ENCODE data around the gene ATP4B. TPM values are rescaled to one million over a fixed set of nuclear protein-coding genes. Genes with fewer than 3 reads are reported as not detected.
A peak's percentile ranks its signal among the peaks of the same experiment; 100 is the strongest.

Gene ATP4B
- total and polyA plus RNA-seq, 3 experiments from 2014 or later: not detected

- Mint-ChIP-seq H3K27ac (no peak overlapping the region), H3K36me3 (peaks cover 0 to 18% (median 0%) of the 10 kb centered on the region in 3 donors), H3K4me3 (no peak overlapping the region), H3K27me3 (no peaks in the 10 kb centered on the region), H3K4me1 (peaks cover 7 to 11% (median 8%) of the 10 kb centered on the region in 3 donors), H3K9me3 (no peaks in the 10 kb centered on the region)
- ChIA-PET POLR2A (no interaction called here), CTCF (no interaction called here)
- no peak overlapping the region for H3K4me3 ChIP-seq (ENCODE audit: low read length)
- H3K4me1 ChIP-seq (ENCODE audit: insufficient read depth, low read length): no peaks in the 10 kb centered on the region
- H3K36me3 ChIP-seq (ENCODE audit: insufficient read depth, low read length): no peaks in the 10 kb centered on the region
- no peak overlapping the region for H3K27ac ChIP-seq (ENCODE audit: low read depth, low read length)
- no peaks in the 10 kb centered on the region for H3K9me3 ChIP-seq (ENCODE audit: low read length)
- DNase-seq: no peak
- H3K27me3 ChIP-seq (ENCODE audit: insufficient read depth, low read length, poor library complexity, severe bottlenecking): no peaks in the 10 kb centered on the region
These were observed 40.8 kb downstream of the ATP4B start for GRCh38 chr13:113616991-113617749.

- Histone ChIP-seq H3K4me1 (ENCODE audit: insufficient read depth, low read length) (no peaks in the 10 kb centered on the region), H3K4me3 (ENCODE audit: low read length) (no peak overlapping the region), H3K27me3 (ENCODE audit: insufficient read depth, low read length, poor library complexity, severe bottlenecking) (no peaks in the 10 kb centered on the region), H3K36me3 (ENCODE audit: insufficient read depth, low read length) (peaks cover 2% of the 10 kb centered on the region), H3K9me3 (ENCODE audit: low read length) (no peaks in the 10 kb centered on the region), H3K27ac (ENCODE audit: low read depth, low read length) (no peak overlapping the region)
- CTCF ChIA-PET: no interaction called here
- POLR2A ChIA-PET: no interaction called here
- H3K4me1 Mint-ChIP-seq: peaks cover 5 to 11% (median 7%) of the 10 kb centered on the region in 3 donors
- H3K9me3 Mint-ChIP-seq: no peaks in the 10 kb centered on the region
- H3K36me3 Mint-ChIP-seq: peaks cover 0 to 24% (median 0%) of the 10 kb centered on the region in 3 donors
- no peaks in the 10 kb centered on the region for H3K27me3 Mint-ChIP-seq
- DNase-seq: no peak
- H3K27ac Mint-ChIP-seq: no peak overlapping the region
- H3K4me3 Mint-ChIP-seq: no peak overlapping the region
These were observed 41.6 kb downstream of the ATP4B start for GRCh38 chr13:113616281-113616906.

- POLR2A ChIA-PET: no interaction called here
- Mint-ChIP-seq H3K36me3 (peaks cover 0 to 36% (median 7%) of the 10 kb centered on the region in 3 donors), H3K9me3 (no peaks in the 10 kb centered on the region), H3K4me1 (peaks cover 5 to 17% (median 10%) of the 10 kb centered on the region in 3 donors), H3K27ac (no peak overlapping the region), H3K27me3 (no peaks in the 10 kb centered on the region), H3K4me3 (no peak overlapping the region)
- H3K4me3 ChIP-seq (ENCODE audit: low read length): no peak overlapping the region
- no peak for DNase-seq
- no peaks in the 10 kb centered on the region for H3K4me1 ChIP-seq (ENCODE audit: insufficient read depth, low read length)
- no peaks in the 10 kb centered on the region for H3K27me3 ChIP-seq (ENCODE audit: insufficient read depth, low read length, poor library complexity, severe bottlenecking)
- no peaks in the 10 kb centered on the region for H3K9me3 ChIP-seq (ENCODE audit: low read length)
- CTCF ChIA-PET: no interaction called here
- peaks cover 9% of the 10 kb centered on the region for H3K36me3 ChIP-seq (ENCODE audit: insufficient read depth, low read length)
- no peak overlapping the region for H3K27ac ChIP-seq (ENCODE audit: low read depth, low read length)
These were observed 44.1 kb downstream of the ATP4B start for GRCh38 chr13:113613789-113614379.

GRCh38 chr13:113612607-113613006 is 45.4 kb downstream of the ATP4B start:
- ChIA-PET POLR2A (no interaction called here), CTCF (no interaction called here)
- no peak overlapping the region for H3K27ac Mint-ChIP-seq
- peaks cover 9 to 12% (median 9%) of the 10 kb centered on the region in 3 donors for H3K4me1 Mint-ChIP-seq
- Histone ChIP-seq H3K27me3 (ENCODE audit: insufficient read depth, low read length, poor library complexity, severe bottlenecking) (no peaks in the 10 kb centered on the region), H3K27ac (ENCODE audit: low read depth, low read length) (no peak overlapping the region), H3K4me3 (ENCODE audit: low read length) (no peak overlapping the region), H3K4me1 (ENCODE audit: insufficient read depth, low read length) (no peaks in the 10 kb centered on the region), H3K36me3 (ENCODE audit: insufficient read depth, low read length) (peaks cover 9% of the 10 kb centered on the region), H3K9me3 (ENCODE audit: low read length) (no peaks in the 10 kb centered on the region)
- H3K36me3 Mint-ChIP-seq: peaks cover 0 to 34% (median 11%) of the 10 kb centered on the region in 3 donors
- H3K4me3 Mint-ChIP-seq: no peak overlapping the region
- no peaks in the 10 kb centered on the region for H3K9me3 Mint-ChIP-seq
- DNase-seq: no peak
- no peaks in the 10 kb centered on the region for H3K27me3 Mint-ChIP-seq

DNA sequence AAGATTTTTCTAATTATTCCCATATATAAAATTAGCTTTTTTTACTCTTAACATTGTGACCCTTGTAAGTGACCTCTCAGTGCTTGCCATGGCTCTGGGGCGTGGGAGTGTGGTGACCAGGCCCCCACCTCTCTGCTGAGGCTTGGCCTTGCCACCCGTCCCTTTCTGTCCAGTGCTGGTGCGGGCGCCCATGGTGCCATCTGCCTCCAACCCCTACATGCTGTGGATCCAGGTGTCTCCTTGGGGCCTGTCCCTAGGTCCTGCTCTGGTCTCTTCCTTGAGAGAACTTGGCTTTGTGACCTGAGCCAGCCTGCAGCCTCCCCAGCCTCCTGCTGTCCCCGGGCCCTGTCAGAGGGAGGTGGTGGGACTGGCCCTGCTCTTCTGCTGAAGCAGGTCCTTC is 46.0 kb downstream of the ATP4B start:
- Histone ChIP-seq H3K27ac (ENCODE audit: low read depth, low read length) (no peak overlapping the region), H3K27me3 (ENCODE audit: insufficient read depth, low read length, poor library complexity, severe bottlenecking) (no peaks in the 10 kb centered on the region), H3K4me1 (ENCODE audit: insufficient read depth, low read length) (no peaks in the 10 kb centered on the region), H3K36me3 (ENCODE audit: insufficient read depth, low read length) (peaks cover 9% of the 10 kb centered on the region), H3K4me3 (ENCODE audit: low read length) (no peak overlapping the region), H3K9me3 (ENCODE audit: low read length) (no peaks in the 10 kb centered on the region)
- no peaks in the 10 kb centered on the region for H3K27me3 Mint-ChIP-seq
- H3K4me1 Mint-ChIP-seq: peaks cover 9 to 15% (median 9%) of the 10 kb centered on the region in 3 donors
- H3K4me3 Mint-ChIP-seq: no peak overlapping the region
- H3K9me3 Mint-ChIP-seq: no peaks in the 10 kb centered on the region
- H3K36me3 Mint-ChIP-seq: peaks cover 0 to 34% (median 11%) of the 10 kb centered on the region in 3 donors
- CTCF ChIA-PET: no interaction called here
- POLR2A ChIA-PET: no interaction called here
- no peak overlapping the region for H3K27ac Mint-ChIP-seq
- DNase-seq: no peak

GRCh38 chr13:113610266-113610665 is 47.7 kb downstream of the ATP4B start:
- ChIA-PET POLR2A (no interaction called here), CTCF (no interaction called here)
- no peak overlapping the region for H3K4me3 Mint-ChIP-seq
- Histone ChIP-seq H3K36me3 (ENCODE audit: insufficient read depth, low read length) (peaks cover 9% of the 10 kb centered on the region), H3K4me3 (ENCODE audit: low read length) (no peak overlapping the region), H3K4me1 (ENCODE audit: insufficient read depth, low read length) (no peaks in the 10 kb centered on the region), H3K27me3 (ENCODE audit: insufficient read depth, low read length, poor library complexity, severe bottlenecking) (no peaks in the 10 kb centered on the region), H3K9me3 (ENCODE audit: low read length) (no peaks in the 10 kb centered on the region), H3K27ac (ENCODE audit: low read depth, low read length) (no peak overlapping the region)
- no peak for DNase-seq
- H3K27me3 Mint-ChIP-seq: no peaks in the 10 kb centered on the region
- peaks cover 8 to 23% (median 13%) of the 10 kb centered on the region in 3 donors for H3K4me1 Mint-ChIP-seq
- peaks cover 0 to 34% (median 11%) of the 10 kb centered on the region in 3 donors for H3K36me3 Mint-ChIP-seq
- peak overlapping the region in 2 of 8 donors; percentile 72 to 78 for H3K27ac Mint-ChIP-seq
- H3K9me3 Mint-ChIP-seq: no peaks in the 10 kb centered on the region

DNA sequence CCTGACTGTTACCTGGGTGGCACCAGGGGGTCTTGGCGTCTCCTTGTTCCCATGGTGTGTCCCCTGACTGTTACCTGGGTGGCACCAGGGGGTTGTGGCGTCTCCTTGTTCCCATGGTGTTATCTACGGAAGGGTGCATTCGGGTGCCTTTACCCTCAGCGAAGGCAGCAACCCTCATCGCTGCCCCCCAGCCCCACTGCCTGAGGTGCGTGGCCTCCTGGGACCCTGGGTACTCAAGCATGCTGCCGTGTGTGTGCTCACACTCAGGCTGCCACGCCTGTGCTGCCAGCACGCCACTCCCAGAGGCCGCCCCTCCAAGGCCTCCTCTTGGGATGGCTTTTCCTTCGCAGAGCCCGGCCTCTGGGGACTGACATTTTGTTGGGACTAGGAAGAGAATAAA is 48.4 kb downstream of the ATP4B start:
- DNase-seq: no peak
- Mint-ChIP-seq H3K4me1 (peaks cover 13 to 28% (median 20%) of the 10 kb centered on the region in 3 donors), H3K36me3 (peaks cover 0 to 36% (median 11%) of the 10 kb centered on the region in 3 donors), H3K27me3 (no peaks in the 10 kb centered on the region), H3K4me3 (no peak overlapping the region), H3K27ac (no peak overlapping the region), H3K9me3 (no peaks in the 10 kb centered on the region)
- Histone ChIP-seq H3K9me3 (ENCODE audit: low read length) (no peaks in the 10 kb centered on the region), H3K27me3 (ENCODE audit: insufficient read depth, low read length, poor library complexity, severe bottlenecking) (no peaks in the 10 kb centered on the region), H3K4me1 (ENCODE audit: insufficient read depth, low read length) (no peaks in the 10 kb centered on the region), H3K36me3 (ENCODE audit: insufficient read depth, low read length) (peaks cover 9% of the 10 kb centered on the region), H3K27ac (ENCODE audit: low read depth, low read length) (no peak overlapping the region), H3K4me3 (ENCODE audit: low read length) (no peak overlapping the region)
- ChIA-PET POLR2A (no interaction called here), CTCF (no interaction called here)

GRCh38 chr13:113608967-113609533 is 48.9 kb downstream of the ATP4B start:
- H3K36me3 ChIP-seq (ENCODE audit: insufficient read depth, low read length): peaks cover 9% of the 10 kb centered on the region
- H3K9me3 Mint-ChIP-seq: no peaks in the 10 kb centered on the region
- no peak overlapping the region for H3K4me3 Mint-ChIP-seq
- no peaks in the 10 kb centered on the region for H3K9me3 ChIP-seq (ENCODE audit: low read length)
- no peaks in the 10 kb centered on the region for H3K27me3 Mint-ChIP-seq
- H3K4me1 Mint-ChIP-seq: peaks cover 13 to 34% (median 21%) of the 10 kb centered on the region in 3 donors
- peaks cover 0 to 36% (median 11%) of the 10 kb centered on the region in 3 donors for H3K36me3 Mint-ChIP-seq
- no peak overlapping the region for H3K27ac ChIP-seq (ENCODE audit: low read depth, low read length)
- no peaks in the 10 kb centered on the region for H3K4me1 ChIP-seq (ENCODE audit: insufficient read depth, low read length)
- no peaks in the 10 kb centered on the region for H3K27me3 ChIP-seq (ENCODE audit: insufficient read depth, low read length, poor library complexity, severe bottlenecking)
- peak overlapping the region in 1 of 8 donors; percentile 68 for H3K27ac Mint-ChIP-seq
- no peak overlapping the region for H3K4me3 ChIP-seq (ENCODE audit: low read length)
- ChIA-PET CTCF (no interaction called here), POLR2A (no interaction called here)
- no peak for DNase-seq

Data from CD8-positive, alpha-beta memory T cell (primary cell).